GM10266 (cell line): ENCODE measurements around the gene SSNA1.

Experiments
- DNase-seq: peaks from one replicate; pipeline ENCODE4 v3.0.0; 2012; ENCODE audit errors: extremely low spot score
- TF ChIP-seq, protein P1 (sequence below): IDR thresholded peaks from 2 replicates; pipeline ENCODE4 v1.5.1; 2012; ENCODE audit warnings: mild to moderate bottlenecking, low read depth; ENCODE audit not compliant: control insufficient read depth, insufficient read depth; ENCODE audit errors: missing control alignments

Gene SSNA1

DNA sequence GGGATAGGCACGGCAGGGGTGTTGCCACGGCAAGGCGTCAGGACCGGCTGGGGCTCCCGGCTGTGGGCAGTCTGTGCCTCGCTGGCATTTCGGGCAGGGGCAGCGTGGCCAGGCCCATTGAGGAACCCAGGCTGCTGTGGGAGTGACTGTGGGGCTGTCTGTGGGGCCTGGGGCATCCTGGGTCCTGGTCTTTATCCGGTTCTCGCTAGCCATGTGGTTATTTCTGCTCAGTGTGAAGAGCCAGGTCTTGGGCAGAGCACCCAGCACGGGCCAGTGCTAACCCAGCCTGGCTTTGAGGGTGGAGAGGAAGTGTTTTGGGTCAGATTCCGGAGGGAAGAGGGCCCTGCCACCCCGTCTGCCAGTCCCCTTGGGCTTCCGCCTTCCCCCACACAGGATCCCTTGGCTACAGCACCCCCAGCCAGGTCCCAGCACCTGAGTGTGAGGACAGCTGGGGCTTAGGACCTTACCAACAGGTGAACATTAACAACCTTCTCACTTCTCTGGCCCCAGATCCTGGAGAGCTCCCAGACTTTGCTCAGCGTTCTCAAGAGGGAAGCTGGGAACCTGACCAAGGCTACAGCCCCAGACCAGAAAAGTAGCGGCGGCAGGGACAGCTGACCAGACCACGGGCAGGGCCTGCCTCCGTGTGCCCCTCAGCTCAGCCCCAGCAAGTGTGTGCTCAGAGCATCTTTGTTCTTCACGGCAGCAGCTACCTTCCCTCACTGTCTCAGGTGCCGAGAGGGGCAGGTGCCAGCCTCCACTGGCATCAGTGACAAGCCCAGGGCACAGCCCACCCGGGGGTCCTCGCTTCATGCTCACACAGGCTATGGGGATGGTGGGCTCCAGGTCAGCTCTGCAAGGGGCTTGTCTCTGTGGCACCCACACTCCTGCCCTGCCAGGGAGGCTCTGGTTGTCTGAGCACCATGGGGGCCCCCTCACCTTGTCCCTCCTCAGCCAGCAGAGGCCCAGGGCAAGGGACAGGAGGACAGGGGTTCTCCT, 1.1 kb downstream of the SSNA1 start:
- TF ChIP-seq, protein P1, sequence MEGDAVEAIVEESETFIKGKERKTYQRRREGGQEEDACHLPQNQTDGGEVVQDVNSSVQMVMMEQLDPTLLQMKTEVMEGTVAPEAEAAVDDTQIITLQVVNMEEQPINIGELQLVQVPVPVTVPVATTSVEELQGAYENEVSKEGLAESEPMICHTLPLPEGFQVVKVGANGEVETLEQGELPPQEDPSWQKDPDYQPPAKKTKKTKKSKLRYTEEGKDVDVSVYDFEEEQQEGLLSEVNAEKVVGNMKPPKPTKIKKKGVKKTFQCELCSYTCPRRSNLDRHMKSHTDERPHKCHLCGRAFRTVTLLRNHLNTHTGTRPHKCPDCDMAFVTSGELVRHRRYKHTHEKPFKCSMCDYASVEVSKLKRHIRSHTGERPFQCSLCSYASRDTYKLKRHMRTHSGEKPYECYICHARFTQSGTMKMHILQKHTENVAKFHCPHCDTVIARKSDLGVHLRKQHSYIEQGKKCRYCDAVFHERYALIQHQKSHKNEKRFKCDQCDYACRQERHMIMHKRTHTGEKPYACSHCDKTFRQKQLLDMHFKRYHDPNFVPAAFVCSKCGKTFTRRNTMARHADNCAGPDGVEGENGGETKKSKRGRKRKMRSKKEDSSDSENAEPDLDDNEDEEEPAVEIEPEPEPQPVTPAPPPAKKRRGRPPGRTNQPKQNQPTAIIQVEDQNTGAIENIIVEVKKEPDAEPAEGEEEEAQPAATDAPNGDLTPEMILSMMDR = no peak
- no peak for DNase-seq

DNA sequence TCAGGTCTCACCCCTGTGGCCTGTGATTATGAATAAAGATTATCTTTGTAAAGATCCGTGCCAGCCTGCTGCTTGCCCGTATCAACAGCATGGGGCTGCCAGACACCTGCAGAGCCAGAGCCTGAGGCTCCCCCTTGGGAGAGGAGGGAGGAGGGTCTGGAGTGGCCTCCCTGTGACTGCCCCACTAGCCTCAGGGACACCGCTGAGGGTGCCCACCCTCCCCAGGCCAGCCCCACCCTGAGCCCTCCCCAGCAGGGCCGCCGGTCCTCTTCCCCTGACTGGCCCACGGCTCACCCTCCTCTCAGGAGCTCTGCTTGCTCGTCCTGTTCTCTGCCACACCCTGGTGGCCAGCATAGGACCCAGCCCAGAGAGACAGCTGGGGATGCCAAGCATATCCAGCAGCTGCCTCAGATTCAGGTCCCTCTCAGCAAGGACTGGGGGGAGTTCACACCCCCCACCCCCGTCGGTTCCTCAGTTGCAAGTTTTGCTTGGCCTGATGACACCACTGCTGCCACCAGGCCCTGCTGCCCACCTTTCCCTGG, 1.9 kb downstream of the SSNA1 start:
- TF ChIP-seq, protein P1 = no peak

DNA sequence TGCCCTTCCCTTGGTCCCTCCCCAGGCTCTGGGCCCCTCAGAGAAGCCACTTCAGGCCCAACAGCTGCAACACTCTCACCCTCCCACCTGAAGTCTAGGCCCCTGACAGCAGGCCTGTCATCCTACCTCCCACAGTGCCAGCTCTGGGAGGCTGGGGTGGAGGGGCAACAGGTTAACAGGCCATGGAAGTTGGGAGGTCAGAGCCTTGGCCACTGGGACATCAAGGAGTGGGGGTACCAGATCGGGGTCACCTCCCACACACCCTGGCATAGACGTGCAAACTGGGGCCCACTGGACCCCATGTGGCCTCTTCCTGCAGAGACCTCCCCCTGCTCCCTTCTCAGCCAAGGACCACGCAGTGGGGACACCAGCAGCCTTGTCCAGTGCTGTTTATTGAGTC, 2.8 kb downstream of the SSNA1 start:
- no peak for DNase-seq
- TF ChIP-seq, protein P1 = no peak

More for the DNA sequence above, 1.9 kb downstream of the SSNA1 start:
- no peak for DNase-seq

DNA sequence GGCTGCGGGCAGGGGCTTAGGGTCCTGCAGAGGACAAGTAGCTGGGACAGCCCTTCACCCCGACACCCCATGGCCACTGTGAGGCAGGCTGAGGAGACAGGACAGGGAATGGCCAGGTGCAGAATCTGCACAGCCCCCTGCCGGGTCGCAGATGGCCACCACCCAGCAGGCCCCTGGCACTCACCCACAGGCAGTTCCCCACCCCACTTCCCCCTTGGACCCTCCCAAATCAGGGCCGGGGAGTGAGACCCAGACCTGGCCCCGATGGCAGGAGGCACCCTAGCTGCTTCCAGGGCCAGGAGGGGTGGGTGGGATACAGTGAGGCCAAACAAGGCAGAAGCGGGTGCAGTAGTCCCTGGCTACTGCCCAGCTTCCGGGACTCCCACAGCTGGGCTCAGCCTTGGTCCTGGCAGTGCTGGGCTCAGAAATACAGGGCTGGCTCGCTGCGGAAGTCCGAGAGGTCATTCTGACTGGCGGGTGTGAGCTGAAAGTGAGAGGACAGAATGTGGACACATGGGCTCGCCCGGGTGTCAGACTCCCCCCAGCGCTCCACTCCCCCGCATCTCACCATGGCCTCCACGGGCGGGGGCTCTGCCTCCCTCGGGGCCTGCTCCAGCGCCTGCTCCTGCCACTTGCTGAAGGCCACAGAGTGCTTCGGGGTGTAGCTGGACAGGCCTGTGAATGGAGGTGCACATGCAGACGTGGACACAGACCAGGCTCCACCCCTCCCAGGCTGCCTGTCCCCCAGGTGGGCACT, 3.4 kb downstream of the SSNA1 start:
- TF ChIP-seq, protein P1 = no peak
- DNase-seq = no peak

DNA sequence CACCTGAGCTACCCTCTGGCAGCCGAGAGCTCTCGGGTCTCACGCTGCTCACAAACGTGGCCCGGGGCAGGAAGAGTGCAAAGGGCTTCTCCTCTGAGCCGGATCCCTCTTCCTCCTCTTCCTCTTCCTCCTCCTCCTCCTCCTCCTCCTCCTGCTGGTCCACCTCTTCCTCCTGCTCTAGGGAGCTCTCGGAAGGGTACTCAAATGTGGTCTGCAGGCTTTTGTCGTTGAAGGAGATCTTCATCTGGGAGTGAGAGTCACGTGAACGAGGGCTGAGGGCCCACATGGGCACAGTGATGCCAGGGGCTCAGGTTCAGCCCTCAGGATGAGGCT, 3.9 kb downstream of the SSNA1 start:
- no peak for DNase-seq
- TF ChIP-seq, protein P1 = no peak

DNA sequence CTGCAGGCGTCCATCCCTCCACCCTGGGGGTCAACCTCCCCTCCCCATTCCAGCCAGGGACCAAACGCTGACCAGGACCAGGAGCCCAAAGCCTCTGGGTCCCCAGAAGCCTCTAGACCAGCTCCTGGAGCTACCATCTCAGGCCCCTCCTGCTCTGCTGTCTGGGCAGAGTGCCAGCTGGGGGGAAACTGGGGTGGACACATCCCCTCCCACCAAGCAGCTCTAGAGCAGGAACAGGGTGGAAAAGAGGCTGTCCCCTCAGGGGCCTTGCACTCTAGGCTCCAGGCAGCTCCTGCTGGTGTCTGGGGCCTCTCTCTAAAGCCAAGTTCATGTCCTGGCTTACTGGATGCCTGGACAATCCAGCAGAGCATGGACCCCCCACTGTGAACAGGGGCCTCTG, 4.4 kb downstream of the SSNA1 start:
- no peak for DNase-seq
- TF ChIP-seq, protein P1 = no peak

DNA sequence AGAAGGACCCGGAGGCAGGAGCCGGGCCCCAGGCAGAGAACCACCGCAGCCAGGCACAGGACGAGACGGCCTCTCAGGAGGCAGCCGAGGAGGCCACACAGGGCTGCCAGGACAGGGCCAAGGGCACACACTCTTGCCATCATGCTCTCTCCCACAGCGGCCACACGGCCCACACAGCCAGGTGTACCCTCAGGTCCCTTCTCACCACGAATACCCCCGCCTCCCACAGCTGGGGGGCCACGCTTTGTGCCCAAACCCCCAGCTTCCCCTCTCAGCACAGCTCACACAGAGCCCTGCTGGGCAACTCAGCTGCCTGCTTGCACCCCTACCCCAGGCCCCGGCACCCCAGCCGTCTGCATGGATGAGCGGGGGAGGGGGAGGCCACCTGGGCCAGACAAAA, 5.3 kb downstream of the SSNA1 start:
- TF ChIP-seq, protein P1 = no peak
- DNase-seq = no peak
